ENCODE results near the gene INPP5D. TPM values are rescaled to one million over a fixed set of nuclear protein-coding genes. Genes with fewer than 3 reads are reported as not detected.
A peak's percentile ranks its signal among the peaks of the same experiment; 100 is the strongest.

Gene INPP5D
- total and polyA plus RNA-seq, 4 donors = 2.9 to 18.8 (median 6.6) TPM

GRCh38 chr2:233060501-233060979 is 398 bp downstream of the INPP5D start:
- DNase-seq (ENCODE audit: low spot score) = peak; percentile 53
- H3K27ac ChIP-seq (ENCODE audit: low read depth in 1 of 2, low read length in 2 of 2) = peak overlapping the region; percentile 69 to 79
- no peaks in the 10 kb centered on the region for H3K27me3 ChIP-seq (ENCODE audit: control insufficient read depth in 4 of 4, insufficient read depth in 4 of 4, low read length in 3 of 4)
- WGBS = 67% methylated on average over 13 of the region's 13 CpGs
- TF ChIP-seq RXRA (IDR thresholded peaks at IDR 0.05) = no peak
- no peak for TF ChIP-seq TAF1 (conservative IDR thresholded peaks at IDR 0.05)
- TF ChIP-seq, protein P1, sequence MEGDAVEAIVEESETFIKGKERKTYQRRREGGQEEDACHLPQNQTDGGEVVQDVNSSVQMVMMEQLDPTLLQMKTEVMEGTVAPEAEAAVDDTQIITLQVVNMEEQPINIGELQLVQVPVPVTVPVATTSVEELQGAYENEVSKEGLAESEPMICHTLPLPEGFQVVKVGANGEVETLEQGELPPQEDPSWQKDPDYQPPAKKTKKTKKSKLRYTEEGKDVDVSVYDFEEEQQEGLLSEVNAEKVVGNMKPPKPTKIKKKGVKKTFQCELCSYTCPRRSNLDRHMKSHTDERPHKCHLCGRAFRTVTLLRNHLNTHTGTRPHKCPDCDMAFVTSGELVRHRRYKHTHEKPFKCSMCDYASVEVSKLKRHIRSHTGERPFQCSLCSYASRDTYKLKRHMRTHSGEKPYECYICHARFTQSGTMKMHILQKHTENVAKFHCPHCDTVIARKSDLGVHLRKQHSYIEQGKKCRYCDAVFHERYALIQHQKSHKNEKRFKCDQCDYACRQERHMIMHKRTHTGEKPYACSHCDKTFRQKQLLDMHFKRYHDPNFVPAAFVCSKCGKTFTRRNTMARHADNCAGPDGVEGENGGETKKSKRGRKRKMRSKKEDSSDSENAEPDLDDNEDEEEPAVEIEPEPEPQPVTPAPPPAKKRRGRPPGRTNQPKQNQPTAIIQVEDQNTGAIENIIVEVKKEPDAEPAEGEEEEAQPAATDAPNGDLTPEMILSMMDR (IDR thresholded peaks at IDR 0.05; ENCODE audit: low read depth, low read length, missing input control) = no peak
- TF ChIP-seq HNF4G (IDR thresholded peaks at IDR 0.05) = no peak
- no peak for TF ChIP-seq ATF3 (IDR thresholded peaks at IDR 0.05)
- TF ChIP-seq JUND (IDR thresholded peaks at IDR 0.05) = no peak
- no peak for TF ChIP-seq ZBTB33 (IDR thresholded peaks at IDR 0.05)
- TF ChIP-seq HNF4A (conservative IDR thresholded peaks at IDR 0.05) = no peak
- TF ChIP-seq, protein P2, sequence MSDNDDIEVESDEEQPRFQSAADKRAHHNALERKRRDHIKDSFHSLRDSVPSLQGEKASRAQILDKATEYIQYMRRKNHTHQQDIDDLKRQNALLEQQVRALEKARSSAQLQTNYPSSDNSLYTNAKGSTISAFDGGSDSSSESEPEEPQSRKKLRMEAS (IDR thresholded peaks at IDR 0.05) = no peak
- TF ChIP-seq REST (IDR thresholded peaks at IDR 0.05) = no peak
- TF ChIP-seq GABPA (IDR thresholded peaks at IDR 0.05 in 1 of 2, conservative IDR thresholded peaks at IDR 0.05 in 1 of 2) = no peak
- no peak for TF ChIP-seq EGR1 (IDR thresholded peaks at IDR 0.05; ENCODE audit: low read depth in 2 of 2)
- no peak for TF ChIP-seq FOXA1 (IDR thresholded peaks at IDR 0.05)
- TF ChIP-seq SP1 (IDR thresholded peaks at IDR 0.05) = no peak
- no peak for TF ChIP-seq FOXA2 (IDR thresholded peaks at IDR 0.05)
- no peak for TF ChIP-seq YY1 (IDR thresholded peaks at IDR 0.05)
- H3K9ac ChIP-seq (ENCODE audit: low read depth in 1 of 2, low read length in 2 of 2) = peak overlapping the region; percentile 31 to 64
- H3K9me3 ChIP-seq (ENCODE audit: control insufficient read depth in 4 of 4, low read length in 3 of 4) = no peaks in the 10 kb centered on the region
- H3K4me1 ChIP-seq (ENCODE audit: control insufficient read depth in 4 of 4, insufficient read depth in 4 of 4, low read length in 3 of 4) = peaks cover 0 to 13% (median 3%) of the 10 kb centered on the region in 4 donors
- H3K36me3 ChIP-seq (ENCODE audit: control insufficient read depth in 4 of 4, insufficient read depth in 3 of 4, low read depth in 1 of 4, low read length in 3 of 4) = no peaks in the 10 kb centered on the region
- peak overlapping the region; percentile 27 to 47 (median 40) for H3K4me3 ChIP-seq (ENCODE audit: low read depth in 1 of 3, low read length in 3 of 3)

Measured in liver (tissue), 9 donors.